Left ventricle myocardium inferior (tissue), 1 donor: ENCODE results near the gene DAB1. TPM values are rescaled to one million over a fixed set of nuclear protein-coding genes. Genes with fewer than 3 reads are reported as not detected.

ENCODE experiments used
- DNase-seq: peaks from one replicate; pipeline ENCODE4 v3.0.0-alpha.2; 2020
- H3K27ac ChIP-seq: fragments of 200-600 bp; replicated peaks from 2 replicates; pipeline ENCODE4 v1.8.0; 2021
- H3K27me3 ChIP-seq: fragments of 200-600 bp; 2 replicates; pipeline ENCODE4 v1.8.0; 2021; ENCODE audit warnings: low read depth
- H3K36me3 ChIP-seq: fragments of 200-600 bp; 2 replicates; pipeline ENCODE4 v1.8.0; 2021
- H3K4me1 ChIP-seq: fragments of 200-600 bp; 2 replicates; pipeline ENCODE4 v1.8.0; 2021
- H3K4me3 ChIP-seq: fragments of 200-600 bp; 2 replicates; pipeline ENCODE4 v1.8.0; 2021; ENCODE audit warnings: mild to moderate bottlenecking, moderate library complexity
- H3K9me3 ChIP-seq: fragments of 200-600 bp; replicated peaks from 2 replicates; pipeline ENCODE4 v1.8.0; 2021
- CTCF ChIP-seq: fragments of 200-600 bp; IDR thresholded peaks from 2 replicates; pipeline ENCODE4 v1.8.0; 2021; ENCODE audit warnings: antibody characterized with exemption, mild to moderate bottlenecking, borderline replicate concordance
- intact Hi-C: fragments of 100-400 bp; cut with micrococcal nuclease; formaldehyde crosslinking; loops from one replicate; pipeline ENCODE4 v1.11.0; 2022
- total RNA-seq: library from RNA; stranded (reverse); fragmentation: NEBNext Ultra II Directional; extraction: Animal tissue kit (Norgen Biotek cat#: 25700); gene quantifications from one replicate; pipeline ENCODE4 v1.2.1, GENCODE V29; 2021
- donor health status: DM: no; HTN: yes; CAD: no; lungs with severe emphysema.

DAB1 gene
- total RNA-seq, 1 donor from 2014 or later = 0.77 TPM

- intact Hi-C loops = no loop called here
- no peak for DNase-seq
- no peak for TF ChIP-seq CTCF
- Histone ChIP-seq H3K36me3 (no peaks in the 10 kb centered on the region), H3K9me3 (no peaks in the 10 kb centered on the region), H3K27ac (no peak overlapping the region), H3K27me3 (no peaks in the 10 kb centered on the region), H3K4me3 (no peak overlapping the region), H3K4me1 (peaks cover 18% of the 10 kb centered on the region)
These were observed 363.4 kb downstream of the DAB1 start for GRCh38 chr1:57060451-57060850.

- no peaks in the 10 kb centered on the region for H3K36me3 ChIP-seq
- peak overlapping the region; percentile 35 for H3K27ac ChIP-seq
- intact Hi-C loops = no loop called here
- H3K4me3 ChIP-seq = no peak overlapping the region
- peaks cover 18% of the 10 kb centered on the region for H3K4me1 ChIP-seq
- TF ChIP-seq CTCF = no peak
- no peak for DNase-seq
- no peaks in the 10 kb centered on the region for H3K27me3 ChIP-seq
- H3K9me3 ChIP-seq = no peaks in the 10 kb centered on the region
These were observed 365.0 kb downstream of the DAB1 start for GRCh38 chr1:57058652-57059501.

GRCh38 chr1:57048856-57049255 lies 375.0 kb downstream of the DAB1 start:
- Histone ChIP-seq H3K27ac (no peak overlapping the region), H3K27me3 (no peaks in the 10 kb centered on the region)
- intact Hi-C loops = no loop called here

GRCh38 chr1:57046462-57046861 lies 377.4 kb downstream of the DAB1 start:
- H3K4me1 ChIP-seq = no peaks in the 10 kb centered on the region
- no peak overlapping the region for H3K4me3 ChIP-seq
- no peak for TF ChIP-seq CTCF
- H3K9me3 ChIP-seq = no peaks in the 10 kb centered on the region
- no peaks in the 10 kb centered on the region for H3K27me3 ChIP-seq
- intact Hi-C loops = no loop called here
- H3K36me3 ChIP-seq = no peaks in the 10 kb centered on the region
- DNase-seq = no peak
- no peak overlapping the region for H3K27ac ChIP-seq

More at GRCh38 chr1:57048856-57049255, 375.0 kb downstream of the DAB1 start:
- no peak for TF ChIP-seq CTCF
- no peaks in the 10 kb centered on the region for H3K4me1 ChIP-seq
- H3K4me3 ChIP-seq = no peak overlapping the region
- H3K36me3 ChIP-seq = no peaks in the 10 kb centered on the region
- DNase-seq = no peak
- H3K9me3 ChIP-seq = no peaks in the 10 kb centered on the region

- Histone ChIP-seq H3K36me3 (no peaks in the 10 kb centered on the region), H3K4me1 (no peaks in the 10 kb centered on the region), H3K4me3 (no peak overlapping the region), H3K27me3 (no peaks in the 10 kb centered on the region), H3K27ac (no peak overlapping the region), H3K9me3 (no peaks in the 10 kb centered on the region)
- intact Hi-C loops = no loop called here
- no peak for DNase-seq
- TF ChIP-seq CTCF = no peak
These were observed 382.0 kb downstream of the DAB1 start for GRCh38 chr1:57041901-57042300.
